Activated gamma-delta T cell (primary cell): Measurements from ENCODE around the gene DNAI4.

Source experiments
- DNase-seq: peaks from one replicate; lab custom pipeline; 2025; lab: John Stamatoyannopoulos, UW

Gene DNAI4

GRCh38 chr1:66767626-66768025, 157.0 kb downstream of the DNAI4 start:
- DNase-seq, result no peak

- DNase-seq, result no peak
Measured at GRCh38 chr1:66764994-66765578, 159.6 kb downstream of the DNAI4 start.
